HG03520 (cell line): ENCODE measurements around the gene PRKCG.
"Not testable (repeated sequence)": the region's sequence is repeated elsewhere in the genome, so short reads cannot be mapped to it uniquely, and the experiment has no call there.

Experiments used
- ATAC-seq: cut with Tn5 transposase; IDR thresholded peaks from one replicate; pipeline ENCODE4 v1.9.1; 2021; ENCODE audit warnings: mild to moderate bottlenecking, moderate library complexity; ENCODE audit not compliant: unreplicated experiment

The PRKCG gene

GRCh38 chr19:53881482-53882390 is at the start of gene PRKCG:
Gene PRKCG (plus strand): TSS chr19:53882197. CDS start chr19:53882495, 298 bp downstream.
- ATAC-seq, result no peak

- not testable (repeated sequence) for ATAC-seq
Measured at GRCh38 chr19:53832861-53833260, 49.1 kb upstream of the PRKCG start.

- ATAC-seq, result not testable (repeated sequence)
Measured at GRCh38 chr19:53838446-53838845, 43.6 kb upstream of the PRKCG start.

- ATAC-seq, result not testable (repeated sequence)
Measured at GRCh38 chr19:53840241-53840640, 41.8 kb upstream of the PRKCG start.

- not testable (repeated sequence) for ATAC-seq
Measured at GRCh38 chr19:53840914-53841313, 41.1 kb upstream of the PRKCG start.

- ATAC-seq, result no peak
Measured at GRCh38 chr19:53844849-53845246, 37.1 kb upstream of the PRKCG start.

- ATAC-seq, result no peak
Measured at GRCh38 chr19:53847555-53847954, 34.4 kb upstream of the PRKCG start.

- no peak for ATAC-seq
Measured at GRCh38 chr19:53849237-53849676, 32.7 kb upstream of the PRKCG start.

- no peak for ATAC-seq
Measured at GRCh38 chr19:53853707-53854106, 28.3 kb upstream of the PRKCG start.

GRCh38 chr19:53864308-53864836 is 17.6 kb upstream of the PRKCG start:
- no peak for ATAC-seq

GRCh38 chr19:53865523-53865917 is 16.5 kb upstream of the PRKCG start:
- ATAC-seq, result no peak

- no peak for ATAC-seq
Measured at GRCh38 chr19:53865918-53866864, 15.8 kb upstream of the PRKCG start.

- no peak for ATAC-seq
Measured at GRCh38 chr19:53866865-53867224, 15.2 kb upstream of the PRKCG start.

GRCh38 chr19:53867225-53868090 is 14.5 kb upstream of the PRKCG start, which contains the start of gene MYADM:
Gene MYADM (plus strand): TSS chr19:53867883. CDS start chr19:53873530, 5,647 bp downstream.
- ATAC-seq, result peak; percentile 64

GRCh38 chr19:53868091-53868891 is 13.7 kb upstream of the PRKCG start:
- ATAC-seq, result no peak

- peak; percentile 29 for ATAC-seq
Measured at GRCh38 chr19:53868892-53869804, 12.8 kb upstream of the PRKCG start.

- ATAC-seq, result not testable (repeated sequence)
Measured at GRCh38 chr19:53869805-53870484, 12.1 kb upstream of the PRKCG start.

- ATAC-seq, result no peak
Measured at GRCh38 chr19:53870485-53870844, 11.5 kb upstream of the PRKCG start.
